GM18873 (cell line): Measurements from ENCODE around the gene GNAQ.

Source experiments
- ATAC-seq: cut with Tn5 transposase; IDR thresholded peaks from one replicate; pipeline ENCODE4 v1.9.1; 2021; ENCODE audit warnings: mild to moderate bottlenecking, moderate library complexity, moderate number of reproducible peaks; ENCODE audit not compliant: unreplicated experiment, low FRiP score

GNAQ gene

DNA sequence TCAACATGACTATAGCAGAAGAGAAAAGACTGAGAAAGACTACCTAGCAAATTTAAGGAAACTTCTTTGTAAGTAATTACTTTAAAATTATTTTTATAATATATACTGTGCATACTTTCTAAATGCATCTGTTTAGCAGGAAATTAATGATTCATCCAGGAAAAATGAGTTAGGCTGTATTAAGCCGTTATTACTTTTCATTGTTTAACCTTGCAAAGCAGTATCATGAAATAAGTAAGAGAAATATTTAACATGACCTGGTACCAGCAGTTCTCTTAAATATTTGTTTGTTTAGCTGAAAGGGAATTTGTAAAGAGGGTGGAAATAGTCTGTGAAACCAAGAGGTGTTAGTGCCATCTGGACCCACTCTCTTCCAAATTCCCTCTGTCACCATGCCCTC lies 175.0 kb downstream of the GNAQ start:
- ATAC-seq, result no peak

DNA sequence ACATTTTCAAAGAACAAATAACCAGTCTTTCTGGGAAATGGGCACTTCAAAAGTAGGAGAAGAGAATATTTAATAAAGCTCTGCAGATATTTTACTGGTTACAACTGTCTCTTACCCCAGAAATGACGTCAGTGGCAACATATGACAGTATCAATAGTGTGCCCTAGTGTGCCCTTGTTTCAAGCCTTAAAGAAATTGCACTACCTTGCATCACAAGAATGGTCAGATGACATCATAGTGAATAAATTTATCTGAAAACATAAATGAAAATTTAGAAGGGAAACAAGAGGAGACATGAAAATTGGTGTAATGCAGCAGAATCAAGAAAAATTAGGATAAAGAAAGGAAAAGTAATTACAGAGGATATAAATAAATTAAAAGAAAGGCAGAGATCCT lies 176.7 kb downstream of the GNAQ start:
- no peak for ATAC-seq

DNA sequence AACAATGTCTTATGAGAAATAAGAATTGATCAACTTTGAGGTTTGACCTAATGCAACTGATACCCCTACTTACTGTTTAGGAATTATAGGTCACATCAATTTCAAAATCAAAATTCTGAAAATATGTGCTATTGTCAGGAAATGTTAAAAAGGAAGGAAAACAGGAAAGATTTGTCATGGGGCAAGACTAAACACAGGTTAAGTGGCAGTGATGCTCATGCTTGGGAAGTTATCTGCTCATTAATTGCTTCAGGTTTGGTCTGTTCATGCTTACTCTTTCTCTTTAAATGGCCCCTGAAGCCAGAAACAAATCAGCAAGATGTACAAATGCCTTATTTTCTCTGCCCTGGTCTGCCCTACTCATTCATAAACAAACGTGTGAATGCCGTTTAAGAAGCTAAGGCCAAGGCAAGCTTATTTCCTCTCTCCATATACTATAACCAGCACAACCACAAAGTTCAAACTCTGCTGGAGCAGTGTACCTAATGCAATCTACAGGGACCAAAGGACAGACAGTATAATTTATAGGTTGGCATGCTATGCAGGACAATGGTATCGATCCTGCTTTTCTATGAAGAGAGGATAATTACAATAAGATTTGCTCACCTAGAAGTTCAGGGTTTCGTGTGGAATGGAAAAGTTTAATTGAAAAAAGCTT lies 177.2 kb downstream of the GNAQ start:
- ATAC-seq, result no peak

DNA sequence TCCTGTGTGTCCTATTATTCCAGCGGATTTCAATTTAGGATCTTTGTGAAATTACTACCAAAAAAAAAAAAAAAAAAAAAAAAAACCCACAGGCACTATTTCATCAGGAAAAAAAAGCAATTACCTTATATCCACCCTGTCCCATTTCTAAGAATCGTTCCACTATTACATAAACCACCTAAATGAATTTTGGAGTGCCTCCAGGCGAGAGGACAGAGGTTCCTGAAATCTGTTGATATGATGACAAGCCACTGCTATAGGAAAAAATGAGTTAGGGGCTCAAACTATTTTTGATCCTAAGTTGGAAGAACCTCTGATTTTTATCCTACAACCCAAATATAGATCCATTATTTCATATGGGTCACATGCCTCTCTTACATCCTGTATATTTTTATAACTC lies 177.9 kb downstream of the GNAQ start:
- no peak for ATAC-seq

DNA sequence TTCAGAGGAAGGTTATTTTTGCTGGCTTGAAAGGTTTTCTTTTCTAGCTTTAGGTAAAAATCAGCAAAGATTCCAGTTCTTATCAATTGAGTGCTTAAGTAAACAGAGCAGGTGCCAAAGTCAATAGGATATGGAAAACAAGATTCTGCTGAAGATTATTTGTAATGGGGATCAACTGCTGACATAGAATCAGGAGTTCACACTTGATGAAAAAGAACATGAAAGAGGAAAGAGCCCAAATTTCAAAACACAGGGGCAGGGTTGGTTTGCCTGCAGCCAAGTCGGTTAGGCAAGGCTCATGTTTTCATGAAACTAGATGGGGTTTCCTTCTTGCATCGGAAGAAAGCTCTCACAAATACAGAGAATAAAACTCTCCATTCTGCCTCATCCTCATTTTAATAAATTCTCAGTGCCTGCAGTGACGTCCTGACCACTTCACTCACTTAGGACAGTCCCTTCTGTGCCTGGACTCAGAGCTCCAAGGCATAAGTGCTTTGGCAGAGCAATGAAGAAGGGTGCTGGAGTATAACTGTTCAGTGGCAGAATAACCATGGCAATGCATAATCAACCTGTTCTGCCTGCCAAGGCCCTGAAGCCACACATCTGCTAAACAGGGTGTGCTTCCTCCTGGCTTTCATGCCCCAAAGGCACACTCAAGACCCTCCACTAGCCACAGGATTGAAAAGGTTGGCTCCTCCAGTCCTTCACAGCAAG lies 179.6 kb downstream of the GNAQ start:
- ATAC-seq, result no peak

DNA sequence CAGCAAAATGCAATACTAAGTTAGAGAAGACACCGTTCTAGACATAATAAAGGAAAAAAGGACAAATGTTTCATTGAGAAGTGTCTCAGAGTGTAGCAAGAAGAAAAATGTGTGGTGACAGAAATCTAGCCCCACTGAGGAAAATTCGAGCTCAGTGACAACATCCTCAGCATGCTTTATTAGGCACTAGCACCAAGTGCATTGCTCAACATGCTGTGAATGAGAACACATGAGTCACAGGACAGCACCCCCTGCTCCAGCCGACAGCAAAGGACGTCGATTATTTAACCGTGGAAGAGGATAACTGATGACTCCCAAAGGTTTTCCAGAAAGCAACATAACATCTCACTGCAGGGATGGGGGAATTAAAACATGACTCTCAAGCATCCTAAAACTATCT lies 182.7 kb downstream of the GNAQ start:
- ATAC-seq, result no peak

DNA sequence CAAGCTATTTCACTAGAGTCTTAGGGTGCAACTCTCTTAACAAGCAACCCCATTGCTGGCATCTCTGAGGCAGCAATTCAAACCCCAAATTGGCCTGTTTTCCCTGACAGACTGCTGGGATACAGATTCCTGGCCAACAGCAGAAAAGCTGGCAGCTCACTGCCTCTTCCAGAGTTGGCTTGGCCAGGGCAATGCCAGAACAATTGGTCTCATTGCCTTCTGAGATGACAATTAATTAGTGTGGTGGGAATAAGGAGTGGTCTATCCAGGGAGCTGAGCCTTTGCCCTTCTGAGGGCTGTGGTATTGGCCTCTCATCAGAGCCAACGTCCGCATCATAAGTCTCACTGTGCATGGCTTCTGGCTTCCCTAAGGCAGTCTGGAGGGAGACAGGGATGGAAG lies 183.2 kb downstream of the GNAQ start:
- ATAC-seq, result no peak

DNA sequence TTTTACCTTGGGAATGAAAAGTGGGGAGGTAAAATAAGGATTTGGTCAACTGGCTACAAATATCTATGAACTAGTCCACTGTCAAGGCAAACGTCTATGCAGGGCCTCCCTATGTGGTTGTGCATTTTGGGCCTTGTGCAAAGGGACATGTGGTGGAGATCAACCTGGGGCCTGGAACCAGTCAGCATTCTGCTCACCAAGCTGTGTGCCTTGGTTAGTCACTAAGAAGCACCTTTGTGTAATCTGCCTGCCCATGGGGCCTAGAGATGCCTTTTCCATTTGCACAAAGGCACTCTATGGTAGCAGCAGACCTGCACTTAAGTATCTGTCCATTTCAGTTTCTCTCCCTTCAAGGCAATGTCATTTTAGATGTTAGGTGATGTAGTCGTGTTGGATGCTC lies 184.0 kb downstream of the GNAQ start:
- ATAC-seq, result no peak

DNA sequence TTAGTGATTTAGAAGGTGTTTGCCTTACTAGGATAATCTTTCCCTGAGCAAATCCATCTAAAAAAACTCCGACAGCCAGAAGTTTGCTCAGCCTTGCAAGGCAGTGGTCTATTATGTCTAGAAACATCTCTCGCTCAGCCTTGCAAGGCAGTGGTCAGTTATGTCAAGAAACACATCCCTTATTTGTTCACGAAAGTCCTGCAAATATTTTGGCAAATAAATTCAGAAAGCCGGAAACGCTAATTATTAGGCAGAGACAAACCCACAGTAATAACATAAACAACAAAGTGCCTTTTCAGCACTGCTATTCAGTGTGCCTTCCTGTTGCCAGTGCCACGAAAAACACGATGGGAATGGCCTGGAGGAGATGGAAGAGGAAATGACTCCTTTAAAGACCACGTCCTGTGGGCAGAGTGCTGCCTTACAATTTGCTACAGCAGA lies 184.5 kb downstream of the GNAQ start:
- ATAC-seq, result no peak

DNA sequence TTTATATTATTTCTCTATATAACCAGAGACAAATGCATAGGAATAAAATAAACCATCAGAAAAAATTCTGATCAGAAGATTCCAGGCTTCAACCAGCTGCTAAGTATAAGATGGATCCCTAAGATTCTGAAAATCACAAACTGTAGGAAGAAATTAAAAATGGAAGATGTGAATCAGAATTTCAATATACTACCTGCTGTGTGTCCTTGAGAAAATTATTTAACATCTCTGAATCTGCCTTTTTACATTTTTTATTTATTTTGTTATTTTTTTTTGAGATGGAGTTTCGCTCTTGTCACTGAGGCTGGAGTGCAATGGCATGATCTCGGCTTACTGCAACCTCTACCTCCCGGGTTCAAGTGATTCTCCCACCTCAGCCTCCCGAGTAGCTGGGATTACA lies 187.2 kb downstream of the GNAQ start:
- no peak for ATAC-seq

DNA sequence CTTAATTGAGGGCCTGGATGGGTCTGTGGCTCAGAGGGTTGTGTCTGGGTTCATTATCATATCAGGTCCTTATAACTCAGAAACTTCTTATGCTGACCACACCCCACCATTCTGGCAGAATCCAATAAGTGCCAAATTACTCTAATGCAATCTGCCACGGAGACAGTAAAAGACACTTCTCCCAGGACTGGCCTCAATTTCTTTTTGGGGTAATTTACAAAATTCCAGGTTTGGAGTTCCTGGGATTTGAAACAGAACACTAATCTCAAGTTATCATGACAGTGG lies 187.8 kb downstream of the GNAQ start:
- no peak for ATAC-seq

DNA sequence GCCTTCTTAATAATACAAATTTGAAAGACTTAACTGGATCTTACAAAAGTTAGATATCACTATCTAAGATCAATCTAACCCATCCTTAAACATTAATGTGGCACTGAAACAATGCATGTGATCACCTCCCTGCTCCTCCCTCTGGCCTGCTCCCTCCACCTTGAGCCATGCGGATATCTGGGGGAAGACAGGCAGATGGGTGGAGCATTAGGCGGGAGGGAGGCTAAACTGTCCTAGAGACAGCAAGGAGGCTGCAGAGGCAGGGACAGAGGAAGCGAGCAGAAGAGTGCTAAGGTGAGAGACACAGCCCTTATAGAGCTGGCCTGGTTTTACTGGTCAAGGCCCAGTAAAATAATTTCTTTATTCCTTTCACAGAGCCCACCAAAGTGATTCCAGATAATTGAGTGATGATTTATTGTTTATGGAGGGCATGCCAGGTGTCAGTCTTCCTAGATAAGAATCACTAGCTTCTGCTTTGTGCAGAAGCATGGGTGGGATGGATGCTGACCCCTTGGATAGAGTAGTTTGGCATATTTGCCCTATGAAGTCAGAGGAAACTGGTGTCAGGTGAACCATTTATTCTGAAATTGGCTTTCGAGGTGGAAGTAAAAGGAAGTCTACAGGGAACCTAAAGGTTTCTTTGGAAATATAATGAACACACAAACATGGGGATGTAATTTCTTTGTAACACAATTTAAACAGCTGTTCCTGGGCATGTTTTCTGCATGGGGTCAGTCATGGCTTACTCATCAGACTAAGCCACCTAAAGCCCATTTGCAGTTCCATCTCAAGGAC lies 188.3 kb downstream of the GNAQ start:
- no peak for ATAC-seq

DNA sequence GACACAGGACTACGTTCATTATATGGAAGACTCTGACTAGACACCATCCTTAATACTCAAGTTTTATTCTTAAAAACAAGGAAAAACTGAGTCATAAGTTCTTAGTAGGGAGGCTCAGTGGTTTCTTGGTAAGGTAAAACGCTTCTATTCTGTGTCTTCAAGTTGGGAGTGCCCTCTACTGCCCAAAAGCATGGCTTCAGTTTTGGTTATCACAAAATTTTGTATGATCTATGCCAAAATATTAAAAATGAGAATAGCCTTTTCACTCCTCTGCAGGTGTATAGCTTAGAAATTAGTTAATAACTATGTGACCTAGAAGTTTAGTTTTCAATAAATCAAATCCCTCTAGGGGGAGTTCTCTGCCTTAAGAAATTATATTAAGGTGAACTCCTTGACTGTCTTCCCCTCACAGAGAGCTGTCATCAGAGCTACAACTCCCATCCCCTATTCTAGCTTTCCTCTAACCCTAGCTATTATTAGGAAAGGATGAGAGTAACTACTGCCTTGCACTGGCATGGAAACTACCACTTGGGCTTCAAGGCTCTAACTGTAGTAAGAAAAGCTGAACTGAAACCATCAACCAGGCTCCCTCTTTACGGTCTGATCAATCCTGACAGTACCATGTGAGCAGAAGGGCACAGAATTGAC lies 189.7 kb downstream of the GNAQ start:
- no peak for ATAC-seq

DNA sequence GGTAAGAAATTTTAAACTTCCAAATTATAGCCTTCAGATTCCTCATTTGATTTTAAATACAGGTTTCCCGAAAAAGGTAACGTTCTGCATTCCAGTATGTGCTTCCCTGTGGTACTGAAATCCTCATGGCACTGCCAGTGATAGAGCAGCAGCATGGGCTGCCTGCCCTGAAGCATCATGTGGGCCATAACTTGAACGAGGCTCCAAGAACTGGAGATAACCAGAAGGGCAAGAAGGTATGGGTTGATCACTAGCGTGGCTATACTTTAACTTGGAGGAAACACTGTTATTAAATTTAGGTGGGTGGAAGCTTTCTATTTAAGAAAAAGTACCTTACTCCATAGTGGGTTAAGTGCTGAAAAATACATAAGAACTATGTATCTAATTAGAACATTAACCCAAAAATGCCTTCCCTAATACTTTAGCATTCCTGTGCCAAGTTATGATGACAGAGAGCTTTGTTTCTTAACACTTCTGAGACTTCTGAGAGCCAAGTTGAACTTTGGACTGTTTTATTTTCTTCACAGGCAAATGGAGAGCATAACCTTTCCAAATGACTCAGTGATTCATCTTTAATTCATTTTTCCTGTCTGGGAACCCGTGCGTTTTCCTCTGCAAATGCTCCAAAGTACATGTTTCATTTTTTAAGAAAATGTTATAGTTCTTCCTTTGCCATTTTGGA lies 192.0 kb downstream of the GNAQ start:
- ATAC-seq, result no peak

DNA sequence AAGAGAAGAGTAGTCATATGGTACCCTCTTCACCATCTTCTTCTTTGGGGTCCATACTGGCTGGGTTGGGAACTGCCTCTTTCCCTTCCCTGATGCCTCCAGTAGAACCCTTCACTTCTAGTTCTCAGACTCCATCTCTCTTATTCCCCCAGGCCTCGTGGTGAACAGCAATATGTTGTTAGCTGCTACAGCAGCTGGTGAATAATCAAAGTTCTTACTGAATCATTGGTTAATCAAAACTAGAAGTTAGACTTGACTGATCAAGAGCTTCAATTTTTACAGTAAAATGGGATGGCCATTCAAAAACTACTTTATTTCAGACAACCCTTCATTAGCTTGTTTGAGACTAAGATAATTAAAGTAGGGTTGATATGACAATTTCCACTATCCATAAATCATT lies 192.6 kb downstream of the GNAQ start:
- ATAC-seq, result no peak

DNA sequence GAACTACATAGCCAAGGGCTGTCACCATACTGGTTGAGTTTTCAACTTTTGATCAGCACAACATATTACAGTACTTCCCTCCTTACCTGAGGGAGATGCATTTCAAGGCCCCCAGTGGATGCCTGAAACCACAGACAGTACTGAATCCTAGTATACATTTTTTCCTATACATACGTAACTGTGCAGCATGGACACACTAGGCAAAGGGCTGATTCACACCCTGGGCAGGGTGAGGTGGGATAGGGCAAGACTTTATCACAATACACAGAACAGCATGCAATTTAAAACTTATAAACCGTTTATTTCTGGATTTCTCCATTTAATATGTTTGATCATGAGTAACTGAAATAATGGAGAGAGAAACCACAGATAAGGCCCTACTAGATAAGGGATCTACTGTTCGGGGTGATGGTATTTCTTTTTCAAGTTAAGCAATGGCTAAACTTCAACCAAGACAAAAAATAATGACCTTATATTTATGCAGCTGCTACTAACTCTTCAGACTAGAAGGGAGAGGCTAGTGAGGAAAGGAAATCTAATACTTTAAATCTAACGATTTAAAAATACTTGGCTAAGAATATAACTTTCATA lies 196.6 kb downstream of the GNAQ start:
- ATAC-seq, result no peak

DNA sequence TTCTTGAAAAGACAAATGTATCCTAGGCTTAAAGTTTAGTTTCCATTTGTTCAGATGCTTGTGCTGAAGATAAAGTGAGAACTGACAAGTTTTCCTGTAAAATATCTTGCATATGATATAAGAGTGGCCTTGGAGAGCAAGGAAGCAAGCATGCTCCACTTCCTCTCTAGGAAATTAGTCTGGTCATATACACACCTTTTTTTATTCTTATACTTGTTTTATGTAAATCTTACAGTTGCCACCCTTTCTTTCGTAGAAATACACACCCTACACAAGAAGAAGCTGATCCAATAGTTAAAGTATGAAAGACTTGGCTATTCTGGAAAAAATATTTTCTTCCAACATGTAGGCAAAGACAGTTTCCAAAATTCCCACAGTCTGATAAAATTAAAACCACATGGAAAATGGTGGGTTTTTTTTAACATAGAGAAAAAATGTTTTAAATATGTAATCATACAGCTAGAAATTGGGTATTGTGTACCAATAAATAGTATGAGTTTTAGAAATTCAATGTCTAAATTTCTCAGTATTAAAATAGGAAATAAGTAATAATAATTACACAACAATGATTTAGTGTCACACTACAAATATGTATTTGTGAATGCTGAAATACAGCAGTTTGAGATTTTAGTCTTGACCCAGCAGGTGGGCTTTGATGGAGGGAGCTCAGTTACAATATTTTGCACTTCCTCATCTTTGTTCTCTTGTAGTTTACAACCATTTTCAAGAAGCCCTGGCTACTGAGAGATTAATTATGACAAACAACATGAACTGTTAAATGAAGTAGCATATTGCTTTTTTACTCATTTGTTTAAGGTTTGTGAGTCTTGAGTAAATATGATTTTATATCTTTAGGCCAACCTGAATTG lies 197.8 kb downstream of the GNAQ start:
- ATAC-seq, result no peak

DNA sequence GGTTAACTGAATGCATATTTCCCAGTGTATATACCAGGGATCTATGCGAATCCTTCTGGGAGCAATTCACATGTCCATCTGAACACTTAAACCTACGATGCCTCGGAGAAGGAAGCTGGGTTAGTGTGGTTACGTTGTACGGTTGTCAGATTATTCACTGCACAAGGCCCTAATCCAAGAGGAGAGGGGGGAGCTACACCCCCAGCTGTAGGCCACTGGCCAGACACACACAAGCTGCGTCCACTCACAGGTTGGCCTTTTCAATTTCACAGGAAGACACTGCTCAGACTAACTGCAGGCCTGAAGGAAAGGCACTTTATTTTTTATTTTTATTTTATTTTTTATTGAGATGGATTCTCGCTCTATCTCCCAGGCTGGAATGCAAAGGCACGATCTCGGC lies 199.0 kb downstream of the GNAQ start:
- ATAC-seq, result no peak

DNA sequence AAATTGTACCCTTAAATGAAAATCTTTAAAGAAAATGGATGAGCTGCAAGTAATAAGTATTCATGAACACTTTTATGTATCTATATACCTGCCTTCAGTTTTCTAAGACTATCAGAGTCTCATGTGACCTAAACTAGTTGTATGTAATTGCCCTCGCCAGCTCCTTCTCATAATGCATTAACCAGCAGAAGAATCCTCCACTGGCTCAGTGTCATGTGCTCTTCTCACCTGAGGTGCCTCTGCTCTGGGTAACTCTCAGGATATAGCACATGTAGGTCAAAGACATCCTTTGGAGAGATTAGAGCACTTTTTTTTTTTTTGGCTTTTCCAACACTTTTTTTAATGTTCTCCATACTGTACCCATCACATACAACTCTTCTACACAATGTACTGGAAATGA lies 199.8 kb downstream of the GNAQ start:
- ATAC-seq, result no peak
